WTC11 (cell line): ENCODE measurements around the gene SLC9A3.

Experiments
- CTCF ChIP-seq: fragments of 200-600 bp; IDR thresholded peaks from 2 replicates; pipeline ENCODE4 v1.8.0; 2022; ENCODE audit warnings: antibody characterized with exemption
- IRF2 ChIP-seq: sonication (generic); formaldehyde crosslinking; IDR thresholded peaks from 2 replicates; pipeline ENCODE4 v1.8.0; 2022; ENCODE audit warnings: low read depth, missing genetic modification reagents, borderline replicate concordance
- MAX ChIP-seq: sonication (generic); formaldehyde crosslinking; IDR thresholded peaks from 2 replicates; pipeline ENCODE4 v1.8.0; 2022; ENCODE audit warnings: mild to moderate bottlenecking, missing genetic modification reagents
- MYBL2 ChIP-seq: sonication (generic); formaldehyde crosslinking; IDR thresholded peaks from 2 replicates; pipeline ENCODE4 v1.8.1; 2023; ENCODE audit warnings: mild to moderate bottlenecking, moderate library complexity, missing genetic modification reagents
- NR2C2 ChIP-seq: sonication (generic); formaldehyde crosslinking; IDR thresholded peaks from 2 replicates; pipeline ENCODE4 v1.8.0; 2022; ENCODE audit warnings: mild to moderate bottlenecking, missing genetic modification reagents
- PRDM15 ChIP-seq: sonication (generic); formaldehyde crosslinking; IDR thresholded peaks from 2 replicates; pipeline ENCODE4 v1.8.0; 2022; ENCODE audit warnings: missing genetic modification reagents
- PREB ChIP-seq: sonication (generic); formaldehyde crosslinking; IDR thresholded peaks from 2 replicates; pipeline ENCODE4 v1.8.1; 2022; ENCODE audit warnings: mild to moderate bottlenecking, missing genetic modification reagents, moderate library complexity, borderline replicate concordance
- RELA ChIP-seq: sonication (generic); formaldehyde crosslinking; IDR thresholded peaks from 2 replicates; pipeline ENCODE4 v1.8.1; 2022; ENCODE audit warnings: missing genetic modification reagents, mild to moderate bottlenecking, borderline replicate concordance
- TP53 ChIP-seq: sonication (generic); formaldehyde crosslinking; IDR thresholded peaks from 2 replicates; pipeline ENCODE4 v1.8.1; 2023; ENCODE audit warnings: mild to moderate bottlenecking, missing genetic modification reagents
- ZNF232 ChIP-seq: sonication (generic); formaldehyde crosslinking; IDR thresholded peaks from 2 replicates; pipeline ENCODE4 v1.8.0; 2022; ENCODE audit warnings: mild to moderate bottlenecking, missing genetic modification reagents

- TF ChIP-seq ZNF232 (CRISPR knock-in tag) (no peak), TP53 (no peak), CTCF (no peak), NR2C2 (CRISPR knock-in tag) (no peak), IRF2 (no peak), PRDM15 (CRISPR knock-in tag) (no peak), PREB (CRISPR knock-in tag) (no peak), MYBL2 (CRISPR knock-in tag) (no peak), RELA (CRISPR knock-in tag) (no peak), MAX (CRISPR knock-in tag) (no peak)
Observed at GRCh38 chr5:553874-554273, 29.6 kb upstream of the SLC9A3 start.
